HG03097 (cell line): Measurements from ENCODE around the gene KRTAP2-1.
"Not testable (repeated sequence)": the region's sequence is repeated elsewhere in the genome, so short reads cannot be mapped to it uniquely, and the experiment has no call there.

Experiments used
- ATAC-seq: cut with Tn5 transposase; IDR thresholded peaks from one replicate; pipeline ENCODE4 v1.9.1; 2021; ENCODE audit not compliant: unreplicated experiment, low FRiP score

The KRTAP2-1 gene

GRCh38 chr17:41058741-41059140 lies 11.6 kb upstream of the KRTAP2-1 start:
- ATAC-seq = no peak

- ATAC-seq = no peak
These were observed 10.4 kb upstream of the KRTAP2-1 start for GRCh38 chr17:41057547-41057946.

GRCh38 chr17:41055130-41055529 lies 8.0 kb upstream of the KRTAP2-1 start, which contains the start of gene KRTAP2-2:
TSS of gene KRTAP2-2 (minus strand) at chr17:41055230. CDS start at chr17:41055211, 19 bp downstream.
- not testable (repeated sequence) for ATAC-seq

DNA sequence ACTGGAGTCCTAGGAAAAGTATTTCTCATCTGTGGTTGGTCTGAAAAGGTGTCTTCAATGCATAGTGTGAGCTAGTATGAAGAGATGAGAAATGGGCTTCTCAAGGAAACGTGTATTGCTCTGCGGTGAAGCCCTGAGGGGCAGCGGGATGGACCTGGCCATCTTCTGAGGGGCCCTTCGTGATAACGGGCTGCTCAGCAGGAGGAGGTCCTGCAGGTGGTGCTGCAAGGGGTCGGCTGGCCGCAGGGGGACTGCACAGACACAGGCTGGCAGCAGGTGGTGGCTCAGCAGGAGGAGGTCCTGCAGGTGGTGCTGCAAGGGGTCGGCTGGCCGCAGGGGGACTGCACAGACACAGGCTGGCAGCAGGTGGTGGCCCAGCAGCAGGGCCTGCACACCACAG lies 7.4 kb upstream of the KRTAP2-1 start:
- not testable (repeated sequence) for ATAC-seq

DNA sequence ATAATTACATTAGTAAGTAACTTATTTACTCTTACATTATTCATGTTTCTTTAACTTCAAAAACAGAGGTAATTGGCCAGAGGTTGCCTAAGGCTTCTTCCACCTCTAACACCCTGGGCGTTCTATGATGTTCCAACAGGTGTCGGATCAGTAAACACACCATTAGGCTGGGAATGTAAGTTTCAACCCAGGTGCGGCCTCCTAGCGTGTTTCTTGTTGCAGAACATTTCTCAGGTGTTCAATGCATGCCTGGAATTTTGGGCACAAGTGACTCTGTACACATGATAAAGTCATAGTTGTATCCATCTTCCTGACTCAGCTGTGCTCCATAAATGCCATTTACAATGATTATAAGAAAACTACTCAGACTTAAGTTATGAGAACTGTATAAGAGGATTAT lies 6.9 kb upstream of the KRTAP2-1 start:
- no peak for ATAC-seq

- ATAC-seq = no peak
These were observed 5.5 kb upstream of the KRTAP2-1 start for GRCh38 chr17:41052566-41052965.

DNA sequence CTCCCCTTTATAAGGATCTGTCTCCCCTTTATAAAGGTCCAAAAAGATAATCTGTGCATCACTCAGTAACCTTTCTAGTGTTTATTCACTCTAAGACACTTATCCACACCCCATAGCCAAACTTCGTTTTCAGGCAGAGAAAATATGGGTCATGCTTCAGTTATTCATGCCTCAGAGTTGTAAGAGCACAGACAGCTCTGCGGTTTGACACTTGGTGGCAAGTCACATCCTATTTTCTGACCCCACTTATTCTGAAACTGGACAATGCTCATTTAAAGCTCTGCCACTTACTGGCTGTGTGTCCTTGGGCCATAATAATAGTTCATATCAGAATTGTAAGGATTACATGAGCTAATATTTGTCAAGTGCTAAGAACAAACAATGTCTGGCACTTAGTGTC lies 2.0 kb upstream of the KRTAP2-1 start:
- ATAC-seq = no peak

DNA sequence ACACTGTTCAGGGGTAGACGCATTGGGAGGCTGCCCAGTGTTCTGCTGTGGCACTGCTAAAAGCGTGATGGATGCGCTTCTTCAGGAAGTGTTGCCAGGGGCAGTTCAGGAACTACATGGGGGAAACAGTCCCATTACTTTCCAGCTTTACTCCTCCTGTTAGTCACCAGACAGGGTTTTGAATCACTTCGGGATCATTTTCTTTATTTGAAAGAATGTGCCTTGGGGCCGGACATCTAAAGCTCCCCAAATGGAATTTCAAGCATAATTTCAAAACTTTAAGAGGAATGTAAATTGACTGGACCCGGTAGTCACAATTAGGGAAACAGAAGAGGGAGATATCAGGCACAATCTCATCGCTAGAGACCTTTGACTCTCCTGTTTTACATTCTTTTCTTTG lies 1.3 kb upstream of the KRTAP2-1 start:
- no peak for ATAC-seq

GRCh38 chr17:41042953-41043352 lies 4.2 kb downstream of the KRTAP2-1 start:
- no peak for ATAC-seq

DNA sequence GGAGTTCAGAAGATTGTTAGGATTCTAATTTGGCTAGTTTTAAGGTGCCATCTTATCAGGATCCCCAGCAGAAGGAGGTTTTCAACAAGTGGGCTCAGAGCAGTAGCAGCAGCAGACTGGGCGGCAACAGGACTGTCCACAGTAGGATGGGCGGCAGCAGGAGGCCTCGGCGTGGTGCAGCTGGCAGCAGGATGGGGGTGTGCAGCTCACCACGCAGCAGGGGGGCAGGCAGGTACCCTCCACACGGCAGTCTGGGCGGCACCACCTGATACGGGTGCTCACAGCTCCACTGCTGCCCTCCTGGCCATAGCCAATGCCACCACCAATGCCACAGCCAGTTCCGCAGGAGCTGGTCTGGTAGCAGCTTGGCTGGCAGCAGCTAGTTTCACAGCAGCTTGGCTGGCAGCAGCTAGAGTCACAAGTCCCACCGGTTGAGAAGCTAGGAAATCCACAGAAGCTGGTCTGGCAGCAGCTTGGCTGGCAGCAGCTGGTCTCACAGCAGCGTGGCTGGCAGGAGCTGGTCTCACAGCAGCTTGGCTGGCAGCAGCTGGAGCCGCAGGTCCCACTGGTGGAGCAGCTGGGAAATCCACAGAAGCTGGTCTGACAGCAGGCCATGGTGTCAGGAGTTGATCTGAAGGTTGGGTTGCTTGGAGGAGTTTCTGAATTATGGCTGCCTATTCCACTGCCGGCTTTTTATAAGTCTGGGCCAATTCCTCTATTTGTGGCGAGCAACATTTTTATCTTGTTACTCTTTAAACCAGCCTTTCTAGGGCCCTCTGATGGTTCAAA lies 6.1 kb downstream of the KRTAP2-1 start, which contains the start of gene KRTAP1-1:
Gene KRTAP1-1, minus strand, starts transcription at position 668 of the 789 bp plus-strand sequence. Its CDS starts 53 bp downstream, at position 615.
- not testable (repeated sequence) for ATAC-seq

DNA sequence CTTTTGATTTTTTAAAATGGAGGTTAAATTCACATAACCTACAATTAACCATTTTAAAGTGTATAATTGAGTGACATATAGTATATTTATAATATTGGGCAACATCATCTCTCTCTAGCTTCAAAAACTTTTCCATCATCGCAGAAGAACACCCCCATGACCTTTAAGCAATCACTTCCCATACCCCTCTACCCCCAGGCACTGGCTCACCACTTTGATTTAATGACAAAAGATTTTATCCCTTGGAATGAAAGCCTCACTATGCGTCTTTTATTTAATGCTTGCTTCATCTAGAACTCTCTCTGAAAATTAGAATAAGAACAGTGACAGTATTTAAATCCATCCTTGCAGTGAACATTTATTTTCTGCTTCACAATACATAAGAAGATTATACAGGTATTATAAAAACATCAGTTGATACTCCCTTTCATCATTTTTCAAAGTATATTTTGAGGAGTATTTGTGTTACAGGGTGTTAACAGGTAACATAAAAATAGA lies 9.2 kb downstream of the KRTAP2-1 start:
- no peak for ATAC-seq

DNA sequence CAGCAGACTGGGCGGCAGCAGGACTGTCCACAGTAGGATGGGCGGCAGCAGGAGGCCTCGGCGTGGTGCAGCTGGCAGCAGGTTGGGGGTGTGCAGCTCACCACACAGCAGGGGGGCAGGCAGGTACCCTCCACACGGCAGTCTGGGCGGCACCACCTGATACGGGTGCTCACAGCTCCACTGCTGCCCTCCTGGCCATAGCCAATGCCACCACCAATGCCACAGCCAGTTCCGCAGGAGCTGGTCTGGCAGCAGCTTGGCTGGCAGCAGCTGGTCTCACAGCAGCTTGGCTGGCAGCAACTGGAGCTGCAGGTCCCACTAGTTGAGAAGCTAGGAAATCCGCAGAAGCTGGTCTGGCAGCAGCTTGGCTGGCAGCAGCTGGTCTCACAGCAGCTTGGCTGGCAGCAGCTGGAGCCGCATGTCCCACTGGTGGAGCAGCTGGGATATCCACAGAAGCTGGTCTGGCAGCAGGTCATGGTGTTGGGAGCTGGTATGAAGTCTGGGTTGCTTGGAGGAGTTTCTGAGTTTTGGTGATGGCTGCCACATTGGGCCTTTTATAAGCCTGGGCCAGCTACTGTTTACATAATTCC lies 12.7 kb downstream of the KRTAP2-1 start, which contains the start of gene KRTAP1-3:
Gene KRTAP1-3, minus strand, starts transcription at position 529 of the 590 bp plus-strand sequence. Its CDS starts 53 bp downstream, at position 476.
- not testable (repeated sequence) for ATAC-seq

DNA sequence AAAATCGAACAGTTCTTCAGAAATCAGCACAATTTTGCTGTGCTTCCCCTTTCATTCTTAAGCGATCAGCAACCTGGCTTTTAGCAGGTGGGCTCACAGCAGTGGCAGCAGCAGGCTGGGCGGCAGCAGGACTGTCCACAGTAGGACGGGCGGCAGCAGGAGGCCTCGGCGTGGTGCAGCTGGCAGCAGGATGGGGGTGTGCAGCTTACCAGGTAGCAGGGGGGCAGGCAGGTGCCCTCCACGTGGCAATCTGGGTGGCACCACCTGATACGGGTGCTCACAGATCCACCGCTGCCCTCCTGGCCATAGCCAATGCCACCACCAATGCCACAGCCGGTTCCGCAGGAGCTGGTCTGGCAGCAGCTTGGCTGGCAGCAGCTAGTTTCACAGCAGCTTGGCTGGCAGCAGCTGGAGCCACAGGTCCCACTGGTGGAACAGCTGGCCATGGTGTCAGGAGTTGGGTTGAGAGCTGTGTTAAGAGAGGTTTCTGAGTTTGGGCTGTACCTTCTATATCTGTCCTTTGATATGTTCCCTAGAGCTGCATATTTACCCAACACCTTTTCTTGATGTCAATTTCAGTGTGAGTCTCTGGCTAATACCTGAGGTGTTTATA lies 17.4 kb downstream of the KRTAP2-1 start, which contains the start of gene KRTAP1-4:
Gene KRTAP1-4, minus strand, starts transcription at position 563 of the 613 bp plus-strand sequence. Its CDS starts 117 bp downstream, at position 446.
- no peak for ATAC-seq

DNA sequence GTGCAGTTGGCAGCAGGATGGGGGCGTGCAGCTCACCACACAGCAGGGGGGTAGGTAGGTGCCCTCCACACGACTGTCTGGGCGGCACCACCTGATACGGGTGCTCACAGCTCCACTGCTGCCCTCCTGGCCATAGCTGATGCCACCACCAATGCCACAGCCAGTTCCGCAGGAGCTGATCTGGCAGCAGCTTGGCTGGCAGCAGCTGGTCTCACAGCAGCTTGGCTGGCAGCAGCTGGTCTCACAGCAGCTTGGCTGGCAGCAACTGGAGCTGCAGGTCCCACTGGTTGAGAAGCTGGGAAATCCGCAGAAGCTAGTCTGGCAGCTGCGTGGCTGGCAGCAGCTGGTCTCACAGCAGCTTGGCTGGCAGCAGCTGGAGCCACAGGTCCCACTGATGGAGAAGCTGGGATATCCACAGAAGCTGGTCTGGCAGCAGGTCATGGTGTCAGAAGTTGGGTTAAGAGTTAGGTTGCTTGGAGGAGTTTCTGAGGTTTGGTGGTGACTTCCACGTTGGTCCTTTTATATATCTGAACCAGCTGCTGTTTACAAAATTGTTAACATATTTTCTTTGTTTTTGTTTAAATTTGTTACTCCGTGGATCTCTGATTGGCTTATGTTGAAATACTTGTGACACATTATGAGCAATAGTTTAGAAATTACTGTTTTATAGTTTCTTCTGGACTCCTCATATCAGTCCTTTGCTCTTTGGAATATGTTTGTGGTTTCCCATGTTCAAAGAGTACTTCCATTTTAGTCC lies 20.2 kb downstream of the KRTAP2-1 start, which contains the start of gene KRTAP1-5:
Gene KRTAP1-5, minus strand, starts transcription at position 494 of the 757 bp plus-strand sequence. Its CDS starts 53 bp downstream, at position 441.
- no peak for ATAC-seq

GRCh38 chr17:41024697-41025096 lies 22.4 kb downstream of the KRTAP2-1 start:
- ATAC-seq = no peak

DNA sequence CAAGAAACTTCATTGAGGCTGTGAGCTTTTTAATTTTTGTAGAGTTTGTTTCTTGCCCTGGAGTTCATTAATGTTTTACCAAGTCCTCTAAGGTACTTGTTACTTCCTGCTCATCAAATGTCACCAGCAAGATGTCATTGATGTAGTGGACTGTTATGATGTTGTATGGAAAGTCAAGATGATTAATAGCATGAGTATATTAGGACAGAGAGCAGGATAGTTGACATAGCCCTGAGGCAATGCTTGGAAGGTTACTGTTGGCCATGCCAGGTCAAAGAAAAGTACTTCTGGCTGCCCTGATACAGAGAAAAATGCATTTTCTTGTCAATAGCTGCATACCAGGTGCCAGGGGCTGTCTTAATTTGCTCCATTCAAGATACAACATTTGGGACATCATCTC lies 26.8 kb downstream of the KRTAP2-1 start:
- ATAC-seq = no peak

GRCh38 chr17:41019415-41019814 lies 27.7 kb downstream of the KRTAP2-1 start:
- ATAC-seq = no peak

GRCh38 chr17:41018541-41018940 lies 28.6 kb downstream of the KRTAP2-1 start:
- ATAC-seq = no peak

GRCh38 chr17:41016578-41017215 lies 30.4 kb downstream of the KRTAP2-1 start:
- no peak for ATAC-seq

DNA sequence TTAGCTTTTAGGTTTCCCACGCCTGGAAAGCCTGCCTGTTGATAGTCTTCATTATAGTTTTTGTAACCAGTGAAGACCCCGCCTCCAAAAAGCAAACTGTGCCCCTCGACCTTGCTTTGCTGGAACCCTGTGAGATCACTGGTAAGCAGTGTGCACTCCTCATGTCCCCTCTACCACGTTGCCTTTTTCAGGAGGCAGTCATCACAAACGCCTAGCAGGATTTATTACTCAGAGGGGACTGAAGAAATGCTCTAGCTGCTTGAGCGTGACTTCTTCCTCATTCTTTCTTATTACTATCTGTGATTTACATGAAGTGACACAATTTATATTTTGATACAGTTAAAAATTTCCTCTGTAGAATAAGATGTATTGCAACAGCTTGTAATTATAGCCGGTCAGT lies 31.7 kb downstream of the KRTAP2-1 start:
- no peak for ATAC-seq
